Mesendoderm (in vitro differentiated cells): ENCODE measurements around the gene IGLL1. TPM values are rescaled to one million over a fixed set of nuclear protein-coding genes. Genes with fewer than 3 reads are reported as not detected.

Source experiments
- DNase-seq: peaks from one replicate; pipeline ENCODE4 v3.0.0; 2013
- H2AK5ac ChIP-seq: 2 replicates; pipeline ENCODE4 v1.6.1; 2013; ENCODE audit warnings: low read length, inconsistent platforms
- H2BK120ac ChIP-seq: 2 replicates; pipeline ENCODE4 v1.6.1; 2013; ENCODE audit warnings: low read depth, mild to moderate bottlenecking, low read length, moderate library complexity, mixed read lengths
- H2BK15ac ChIP-seq: replicated peaks from 2 replicates; pipeline ENCODE4 v1.6.1; 2013; ENCODE audit warnings: low read depth, mild to moderate bottlenecking, moderate library complexity
- H2BK5ac ChIP-seq: 2 replicates; pipeline ENCODE4 v1.6.1; 2013; ENCODE audit warnings: low read length, inconsistent platforms
- H3K18ac ChIP-seq: 2 replicates; pipeline ENCODE4 v1.6.1; 2013; ENCODE audit warnings: mild to moderate bottlenecking, low read length, mixed read lengths
- H3K23ac ChIP-seq: one replicate; pipeline ENCODE4 v1.6.1; 2013; ENCODE audit warnings: low read length
- H3K27ac ChIP-seq: 2 replicates; pipeline ENCODE4 v1.5.1; 2013; ENCODE audit warnings: low read depth, mild to moderate bottlenecking, inconsistent platforms, low read length, moderate library complexity
- H3K27me3 ChIP-seq: 2 replicates; pipeline ENCODE4 v1.6.1; 2013; ENCODE audit warnings: low read length, control low read depth, mild to moderate bottlenecking, inconsistent platforms; ENCODE audit not compliant: insufficient read depth, poor library complexity
- H3K36me3 ChIP-seq: 2 replicates; pipeline ENCODE4 v1.6.1; 2013; ENCODE audit warnings: low read length, inconsistent platforms; ENCODE audit not compliant: control insufficient read depth, insufficient read depth
- H3K4ac ChIP-seq: one replicate; pipeline ENCODE4 v1.6.1; 2013; ENCODE audit warnings: low read depth, mild to moderate bottlenecking, low read length, moderate library complexity
- H3K4me1 ChIP-seq: 2 replicates; pipeline ENCODE4 v1.6.1; 2013; ENCODE audit warnings: low read depth, low read length, inconsistent platforms; ENCODE audit not compliant: control insufficient read depth
- H3K4me2 ChIP-seq: 2 replicates; pipeline ENCODE4 v1.6.1; 2013; ENCODE audit warnings: low read length
- H3K4me3 ChIP-seq: 2 replicates; pipeline ENCODE4 v1.5.1; 2013; ENCODE audit warnings: mild to moderate bottlenecking, low read length
- H3K56ac ChIP-seq: one replicate; pipeline ENCODE4 v1.6.1; 2013; ENCODE audit warnings: low read length
- H3K79me1 ChIP-seq: 2 replicates; pipeline ENCODE4 v1.6.1; 2013; ENCODE audit warnings: low read length, inconsistent platforms
- H3K79me2 ChIP-seq: 2 replicates; pipeline ENCODE4 v1.6.1; 2013; ENCODE audit warnings: mild to moderate bottlenecking, low read length; ENCODE audit not compliant: control insufficient read depth, insufficient read depth
- H3K9ac ChIP-seq: 2 replicates; pipeline ENCODE4 v1.6.1; 2013; ENCODE audit warnings: low read length, inconsistent platforms
- H4K5ac ChIP-seq: one replicate; pipeline ENCODE4 v1.6.1; 2013; ENCODE audit warnings: low read length
- H4K8ac ChIP-seq: one replicate; pipeline ENCODE4 v1.6.1; 2013; ENCODE audit warnings: low read depth, mild to moderate bottlenecking, control low read depth, low read length, moderate library complexity
- WGBS: extraction: QIAGEN DNeasy Blood & Tissue Kit; methylation state at CpG from one replicate; pipeline ENCODE4 v1.1.7; 2013; ENCODE audit warnings: low lambda C conversion rate, missing lambda C conversion rate; ENCODE audit not compliant: insufficient coverage; ENCODE audit errors: extremely low coverage; 5-methylcytosine and 5-hydroxymethylcytosine counted together
- small RNA-seq: library from polyadenylated mRNA; stranded (forward); fragments of <200 nt; extraction: miRNeasy Mini kit (QIAGEN cat#:217004); gene quantifications from one replicate; pipeline ENCODE3, GENCODE V24; 2013; ENCODE audit not compliant: insufficient read depth

IGLL1 gene

GRCh38 chr22:23525510-23525909 is 54.6 kb downstream of the IGLL1 start:
- no peak for DNase-seq
- Histone ChIP-seq H2BK15ac (no peak overlapping the region), H4K5ac (no peak overlapping the region), H3K56ac (peak overlapping the region; percentile 15), H3K18ac (no peak overlapping the region), H3K4me3 (no peak overlapping the region), H3K4ac (no peak overlapping the region), H3K79me2 (no peaks in the 10 kb centered on the region), H3K23ac (no peak overlapping the region), H3K27ac (no peak overlapping the region), H3K79me1 (no peaks in the 10 kb centered on the region), H2AK5ac (peak overlapping the region; percentile 6), H3K36me3 (no peaks in the 10 kb centered on the region), H3K9ac (no peak overlapping the region), H2BK5ac (no peak overlapping the region), H3K4me1 (peaks cover 6% of the 10 kb centered on the region), H4K8ac (no peak overlapping the region), H3K27me3 (no peaks in the 10 kb centered on the region), H3K4me2 (no peak overlapping the region), H2BK120ac (no peak overlapping the region)
- WGBS, result no CpG with 5 or more reads among the region's 11 CpGs

- Histone ChIP-seq H3K4ac (peak overlapping the region; percentile 100), H2BK120ac (no peak overlapping the region), H3K4me1 (peaks cover 6% of the 10 kb centered on the region), H3K27ac (no peak overlapping the region), H3K79me1 (no peaks in the 10 kb centered on the region), H3K56ac (peak overlapping the region; percentile 81), H3K4me3 (no peak overlapping the region), H2BK15ac (peak overlapping the region; percentile 0), H3K27me3 (no peaks in the 10 kb centered on the region), H3K18ac (peak overlapping the region; percentile 93), H2AK5ac (peak overlapping the region; percentile 94), H3K23ac (no peak overlapping the region), H4K8ac (no peak overlapping the region), H2BK5ac (peak overlapping the region; percentile 70), H3K9ac (no peak overlapping the region), H3K36me3 (no peaks in the 10 kb centered on the region), H4K5ac (no peak overlapping the region), H3K79me2 (no peaks in the 10 kb centered on the region), H3K4me2 (no peak overlapping the region)
- no CpG with 5 or more reads among the region's 6 CpGs for whole genome bisulfite sequencing
- DNase-seq, result no peak
These were observed 55.9 kb downstream of the IGLL1 start for GRCh38 chr22:23524226-23524625.

GRCh38 chr22:23523713-23524112 is 56.4 kb downstream of the IGLL1 start:
- Histone ChIP-seq H3K4me2 (no peak overlapping the region), H3K4ac (peak overlapping the region; percentile 100), H2BK5ac (peak overlapping the region; percentile 70), H4K5ac (no peak overlapping the region), H3K4me3 (no peak overlapping the region), H2BK15ac (no peak overlapping the region), H3K79me1 (no peaks in the 10 kb centered on the region), H2AK5ac (peak overlapping the region; percentile 88), H3K27ac (peak overlapping the region; percentile 30), H3K4me1 (peaks cover 3% of the 10 kb centered on the region), H2BK120ac (no peak overlapping the region), H3K23ac (peak overlapping the region; percentile 48), H3K79me2 (no peaks in the 10 kb centered on the region), H3K9ac (peak overlapping the region; percentile 17), H4K8ac (no peak overlapping the region), H3K27me3 (no peaks in the 10 kb centered on the region), H3K56ac (peak overlapping the region; percentile 81), H3K36me3 (no peaks in the 10 kb centered on the region), H3K18ac (peak overlapping the region; percentile 93)
- DNase-seq, result no peak
- no CpG with 5 or more reads among the region's 8 CpGs for WGBS

Small RNA genes within 50 kb of the gene (small RNA-seq; reads per million reads assigned to genes)
- gene AP000346.3, result not detected
